NCI-H748 (cell line): ENCODE data around the gene TTC34.
A peak's percentile ranks its signal among the peaks of the same experiment; 100 is the strongest.

Source experiments
- DNase-seq: peaks from one replicate; lab custom pipeline; 2025; ENCODE audit not compliant: unreplicated experiment; lab: John Stamatoyannopoulos, UW

TTC34 gene

GRCh38 chr1:2594001-2594640 lies 207.4 kb downstream of the TTC34 start:
- peak; percentile 5 for DNase-seq

GRCh38 chr1:2593251-2593878 lies 208.1 kb downstream of the TTC34 start:
- no peak for DNase-seq

- no peak for DNase-seq
Observed at GRCh38 chr1:2592672-2593071, 208.8 kb downstream of the TTC34 start.

DNA sequence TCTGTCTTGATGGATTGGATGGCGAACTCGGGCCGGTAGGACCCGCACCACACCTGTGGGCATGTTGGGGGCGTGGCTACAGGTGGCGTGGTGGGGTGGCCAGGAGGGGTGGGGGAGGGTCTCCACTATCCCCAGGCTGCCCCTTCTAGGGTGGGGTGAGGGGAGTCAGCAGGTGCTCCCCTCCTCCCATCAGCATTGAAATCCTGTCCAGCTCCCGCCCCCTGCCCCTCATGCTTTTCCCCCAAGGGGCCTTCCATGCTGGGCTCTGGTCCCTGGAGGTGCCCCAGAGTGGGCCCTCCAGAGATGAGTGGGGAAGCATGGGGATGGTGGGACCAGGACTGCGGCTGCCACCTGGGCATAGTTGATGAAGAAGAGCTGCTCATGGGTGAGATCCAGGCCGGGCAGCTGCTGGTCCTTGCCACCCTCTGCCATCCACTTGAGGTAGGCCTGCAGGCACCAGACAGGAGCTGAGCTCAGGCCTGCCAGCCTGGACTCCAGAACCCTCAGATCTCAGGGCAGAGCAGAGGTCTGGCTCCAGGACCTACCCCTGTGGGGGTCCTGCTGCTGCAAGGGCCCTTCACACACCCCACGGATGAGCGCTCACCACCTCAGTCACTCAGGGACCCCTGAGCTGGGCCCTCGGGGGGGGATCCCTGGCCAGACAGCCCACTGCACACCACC lies 209.8 kb downstream of the TTC34 start:
- DNase-seq = no peak

GRCh38 chr1:2591233-2591580 lies 210.3 kb downstream of the TTC34 start:
- DNase-seq = no peak

DNA sequence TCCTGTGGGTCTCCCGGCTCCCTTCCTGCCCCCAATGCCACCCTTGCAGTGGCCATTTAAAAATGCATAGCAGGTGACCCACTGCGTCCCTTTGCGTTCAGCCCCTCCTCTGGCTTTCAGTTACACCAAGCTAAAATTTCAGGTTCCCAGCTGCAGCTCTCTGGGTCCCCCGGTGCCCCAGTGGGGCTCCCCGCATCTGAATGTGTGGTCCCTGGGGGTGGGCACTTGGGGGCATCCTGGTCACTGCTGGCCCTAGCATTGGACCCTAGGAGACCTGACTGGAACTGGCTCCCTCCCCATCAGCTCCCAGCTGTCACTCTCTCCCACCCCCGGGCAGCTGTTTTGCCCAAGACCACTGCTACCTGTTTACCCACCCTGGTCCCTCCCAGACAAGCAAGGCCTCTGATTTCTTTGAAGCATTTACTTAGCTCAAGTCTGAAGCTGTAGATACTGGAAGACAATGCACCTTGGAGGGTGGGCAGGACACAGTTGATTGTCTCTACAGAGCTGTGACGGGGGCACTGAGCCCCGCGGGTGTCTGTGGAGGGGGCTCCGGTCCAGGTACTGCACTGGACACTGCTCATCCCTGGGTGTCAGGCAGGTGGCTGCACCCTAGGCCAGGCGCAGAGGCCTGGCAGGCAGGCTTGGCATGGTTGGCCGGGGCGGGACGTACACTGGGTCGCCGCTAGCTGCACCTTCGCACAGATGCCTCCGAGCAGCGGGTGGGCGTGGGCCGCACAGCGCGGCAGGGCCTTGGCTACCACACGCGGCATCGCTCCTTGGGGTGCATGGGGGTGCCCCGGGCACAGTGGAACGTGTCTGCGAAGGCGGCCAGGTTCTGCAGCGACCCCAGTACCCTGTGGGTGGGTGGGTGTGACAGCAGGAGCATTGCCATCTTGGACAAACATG lies 211.0 kb downstream of the TTC34 start:
- DNase-seq = no peak

GRCh38 chr1:2589431-2590232 lies 211.9 kb downstream of the TTC34 start:
- DNase-seq = no peak

- DNase-seq = no peak
Observed at GRCh38 chr1:2588661-2589430, 212.6 kb downstream of the TTC34 start.

DNA sequence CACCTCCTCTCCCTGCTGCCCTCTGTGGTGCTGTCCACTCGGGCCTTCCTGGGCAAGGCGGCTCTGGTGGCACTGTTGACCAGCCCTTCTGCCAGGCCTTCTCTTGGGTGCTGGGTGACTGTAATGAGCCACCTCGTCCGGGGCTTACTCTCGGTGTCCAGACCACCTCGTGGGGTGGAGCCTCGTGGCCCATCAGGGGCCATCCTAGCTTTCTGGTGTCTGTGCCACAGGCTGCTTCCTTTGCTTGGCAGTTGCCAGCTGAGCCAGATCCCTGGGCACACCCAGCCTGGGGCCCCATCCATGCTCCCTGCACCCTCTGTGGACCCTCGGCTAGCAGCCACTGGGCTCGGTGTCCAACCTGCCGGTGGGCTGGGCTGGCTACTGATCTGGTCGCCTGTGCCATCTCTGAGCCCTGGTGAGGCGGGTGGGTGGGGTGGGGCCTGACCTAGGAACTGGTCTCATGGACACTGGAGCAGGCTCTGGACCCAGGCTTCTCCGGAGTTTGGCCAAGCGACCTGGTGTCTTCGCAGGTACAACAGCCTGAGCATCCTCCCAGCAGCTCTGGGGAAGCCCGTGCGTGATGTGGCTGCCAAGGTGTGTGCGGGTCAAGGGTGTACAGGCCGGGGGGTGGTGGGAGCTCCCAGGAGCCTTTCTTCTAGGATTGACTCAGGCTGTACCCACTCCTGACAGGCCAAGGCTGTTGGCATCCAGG lies 213.5 kb downstream of the TTC34 start:
- DNase-seq = no peak

DNA sequence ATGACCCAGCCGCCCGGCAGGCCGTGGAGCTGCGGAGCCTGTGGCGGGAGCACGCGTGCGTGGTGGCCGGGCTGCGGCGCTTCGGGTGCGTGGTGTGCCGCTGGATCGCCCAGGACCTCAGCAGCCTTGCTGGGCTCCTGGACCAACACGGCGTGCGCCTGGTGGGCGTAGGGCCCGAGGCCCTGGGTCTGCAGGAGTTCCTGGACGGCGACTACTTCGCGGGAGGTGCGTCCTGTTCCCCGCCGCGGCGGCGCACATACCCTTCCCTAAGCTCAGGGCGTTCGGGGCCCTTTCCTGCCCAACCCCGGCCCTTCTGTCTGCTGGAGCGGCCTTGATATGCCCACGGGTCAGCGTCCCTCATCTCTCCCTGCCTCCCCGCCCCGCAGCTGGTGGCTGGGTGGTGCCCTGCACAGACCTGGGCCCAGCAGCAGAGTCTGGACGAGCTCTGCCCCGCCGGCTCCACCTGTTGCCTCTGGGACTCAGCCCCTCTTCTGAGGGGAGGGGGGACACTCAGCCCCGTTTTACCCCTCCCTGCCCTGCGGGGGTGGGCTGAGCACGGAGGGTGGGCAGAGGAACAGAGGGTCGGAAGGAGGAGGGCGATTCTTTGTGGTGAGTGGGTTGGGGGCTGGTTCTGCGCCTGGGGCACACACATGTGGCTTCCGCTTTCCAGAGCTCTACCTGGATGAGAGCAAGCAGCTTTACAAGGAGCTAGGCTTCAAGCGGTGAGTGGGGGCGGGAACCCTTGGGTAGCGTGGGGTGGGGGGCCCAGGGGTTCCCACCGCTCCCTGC lies 214.2 kb downstream of the TTC34 start:
- DNase-seq = peak; percentile 69

DNA sequence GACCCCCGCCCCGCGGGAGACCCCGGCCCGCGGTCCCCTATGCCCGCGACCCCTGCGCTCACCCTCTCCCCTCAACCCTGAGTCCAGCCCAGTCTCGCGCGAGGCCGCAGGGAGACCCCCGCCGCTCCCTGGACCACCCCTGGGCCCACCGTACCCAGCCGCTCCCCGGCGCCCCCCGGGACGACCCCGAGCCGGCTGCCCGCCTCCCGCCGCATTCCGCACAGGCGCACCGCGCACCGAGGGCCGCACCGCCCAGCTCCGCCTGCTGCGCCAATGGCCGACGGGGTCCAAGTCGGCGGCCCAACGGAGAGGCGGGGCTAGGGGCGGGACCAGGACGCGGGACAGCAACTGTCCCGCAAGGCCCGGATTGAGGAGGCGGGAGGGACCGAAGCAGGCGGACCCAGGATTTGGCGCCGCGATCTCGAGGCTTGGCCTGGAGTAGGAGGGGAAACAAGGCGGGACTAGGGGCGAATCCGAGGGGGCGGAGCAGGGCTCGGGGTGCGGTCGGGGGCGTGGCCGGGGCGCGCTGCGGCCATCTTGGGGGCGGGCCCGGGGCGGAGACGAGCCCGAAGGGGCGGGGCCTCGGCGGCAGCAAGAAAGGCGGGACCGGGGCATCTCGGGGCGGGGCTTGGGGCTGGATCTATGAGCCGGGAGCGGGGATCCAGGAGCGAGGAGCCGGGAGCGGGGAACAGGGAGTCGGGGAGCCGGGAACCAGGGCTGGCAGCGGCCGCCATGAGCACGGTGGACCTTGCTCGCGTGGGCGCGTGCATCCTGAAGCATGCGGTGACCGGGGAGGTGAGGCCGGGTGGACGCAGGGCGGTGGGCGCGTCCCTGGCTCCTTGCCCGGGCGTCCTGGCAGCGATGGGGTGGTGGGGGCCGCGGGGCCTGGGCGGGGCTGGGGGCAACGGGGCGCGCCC lies 215.1 kb downstream of the TTC34 start, which contains the start of gene PRXL2B:
TSS of gene PRXL2B (plus strand) at position 624 of the 917 bp plus-strand sequence. CDS start at position 733, 109 bp downstream.
- DNase-seq = peak; percentile 93
